OCI-LY7 (cell line): ENCODE measurements around the gene MAP3K20. TPM values are rescaled to one million over a fixed set of nuclear protein-coding genes. Genes with fewer than 3 reads are reported as not detected.

Experiments
- BruUV-seq: library from RNA; stranded (reverse); fragments of 400-500 nt; replicated peaks from 2 replicates; lab custom pipeline; 2021; lab: Mats Ljungman, UMichigan
- CTCF ChIA-PET: fragments of 300-600 bp; sonication (Branson Sonifier 250); formaldehyde crosslinking; loops from one replicate; lab custom pipeline; 2022; ENCODE audit warnings: antibody characterized with exemption; ENCODE audit not compliant: unreplicated experiment; lab: Charles Lee
- POLR2A ChIA-PET: fragments of 300-600 bp; sonication (Branson Sonifier 250); formaldehyde crosslinking; loops from one replicate; lab custom pipeline; 2022; ENCODE audit warnings: antibody characterized with exemption; lab: Charles Lee
- DNase-seq: peaks from one replicate; pipeline ENCODE4 v3.0.0-alpha.2; 2015; ENCODE audit warnings: low spot score
- H2AFZ ChIP-seq: fragments of 200-600 bp; sonication (generic), shearing (Covaris generic); 2 replicates; pipeline ENCODE4 v1.6.1; 2014; ENCODE audit warnings: mild to moderate bottlenecking, antibody characterized with exemption, low read length, moderate library complexity
- H3K27ac ChIP-seq: fragments of 200-600 bp; sonication (generic); 2 replicates; pipeline ENCODE4 v1.5.1; 2014; ENCODE audit warnings: mixed run types, low read depth, mild to moderate bottlenecking, moderate library complexity, low read length, inconsistent platforms; ENCODE audit not compliant: poor library complexity, severe bottlenecking
- H3K36me3 ChIP-seq: fragments of 200-600 bp; sonication (generic); 2 replicates; pipeline ENCODE4 v1.6.1; 2014; ENCODE audit warnings: mild to moderate bottlenecking, antibody characterized with exemption, low read length, moderate library complexity, mixed read lengths; ENCODE audit not compliant: insufficient read depth
- H3K4me1 ChIP-seq: fragments of 200-600 bp; sonication (generic); 2 replicates; pipeline ENCODE4 v1.5.1; 2014; ENCODE audit warnings: mild to moderate bottlenecking, low read length; ENCODE audit not compliant: insufficient read depth, poor library complexity, severe bottlenecking
- H3K4me2 ChIP-seq: fragments of 200-600 bp; sonication (generic); 2 replicates; pipeline ENCODE4 v1.6.1; 2014; ENCODE audit warnings: mild to moderate bottlenecking, low read length
- H3K4me3 ChIP-seq: fragments of 200-600 bp; sonication (generic); 2 replicates; pipeline ENCODE4 v1.5.1; 2014; ENCODE audit warnings: mild to moderate bottlenecking, low read depth, low read length; ENCODE audit not compliant: poor library complexity, severe bottlenecking
- H3K79me2 ChIP-seq: fragments of 200-600 bp; sonication (generic); 2 replicates; pipeline ENCODE4 v1.6.1; 2016; ENCODE audit warnings: low read depth, mild to moderate bottlenecking, low read length, moderate library complexity, mixed read lengths; ENCODE audit not compliant: insufficient read depth
- H3K9me2 ChIP-seq: fragments of 200-600 bp; sonication (generic); 2 replicates; pipeline ENCODE4 v1.6.1; 2016; ENCODE audit warnings: mild to moderate bottlenecking, low read length, mixed read lengths; ENCODE audit not compliant: insufficient read depth
- H3K9me3 ChIP-seq: fragments of 200-600 bp; sonication (generic); 2 replicates; pipeline ENCODE4 v1.6.1; 2014; ENCODE audit warnings: mild to moderate bottlenecking, mixed run types, low read length, mixed read lengths
- H4K20me1 ChIP-seq: fragments of 200-600 bp; sonication (generic); 2 replicates; pipeline ENCODE4 v1.6.1; 2014; ENCODE audit warnings: mild to moderate bottlenecking, antibody characterized with exemption, low read length, moderate library complexity, mixed read lengths; ENCODE audit not compliant: insufficient read depth
- EZH2phosphoT487 ChIP-seq: fragments of 200-600 bp; sonication (generic); IDR thresholded peaks from 2 replicates; pipeline ENCODE4 v1.6.1; 2018; ENCODE audit warnings: low read depth, borderline replicate concordance, mild to moderate bottlenecking, mixed run types, antibody characterized with exemption, low read length, moderate library complexity, mixed read lengths
- intact Hi-C: fragments of 100-400 bp; cut with micrococcal nuclease; formaldehyde crosslinking; loops from one replicate; pipeline ENCODE4 v1.10.0; 2022; ENCODE audit not compliant: unreplicated experiment
- total RNA-seq, 2 experiments: library from RNA; depleted of rRNA in 1 of 2; stranded (reverse); fragments of >200 nt in 1 of 2; shearing (Covaris generic) in 1 of 2; gene quantifications; 2 replicates each; pipeline ENCODE4 v1.2.3, GENCODE V29; 2014 to 2022
- TF ChIP-seq, protein P1 (sequence below): fragments of 200-600 bp; sonication (generic); conservative IDR thresholded peaks from 2 replicates; pipeline ENCODE4 v1.5.1; 2014; ENCODE audit warnings: mild to moderate bottlenecking, antibody characterized with exemption, low read length, moderate library complexity, mixed read lengths

Gene MAP3K20
- total RNA-seq, 2 experiments from 2014 or later: 8.2 to 17.9 TPM

DNA sequence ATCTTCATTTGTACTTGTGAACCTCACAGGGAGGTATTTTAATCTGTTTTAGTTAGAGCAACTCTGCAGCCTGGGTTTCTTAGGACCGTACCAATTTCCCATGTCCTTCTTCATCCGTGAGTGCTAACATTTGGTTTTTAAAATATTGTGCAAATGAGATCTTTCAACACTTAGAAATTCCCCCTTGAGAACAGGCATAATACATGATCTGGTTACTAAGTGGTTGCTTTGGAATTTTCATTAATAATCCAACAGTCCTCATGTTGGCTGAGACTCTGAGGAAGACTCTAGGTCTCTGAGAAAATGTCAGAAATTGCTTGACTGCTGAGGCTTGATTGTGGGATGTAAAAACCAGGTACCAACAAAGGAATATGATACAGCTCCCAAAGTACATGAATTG, 153.4 kb downstream of the MAP3K20 start:
- Histone ChIP-seq H3K79me2 (no peaks in the 10 kb centered on the region), H3K4me3 (no peak overlapping the region), H3K9me2 (no peaks in the 10 kb centered on the region), H3K4me2 (no peak overlapping the region), H4K20me1 (no peaks in the 10 kb centered on the region), H3K4me1 (no peaks in the 10 kb centered on the region), H2AFZ (no peak overlapping the region), H3K36me3 (no peaks in the 10 kb centered on the region), H3K9me3 (no peaks in the 10 kb centered on the region), H3K27ac (no peak overlapping the region)
- no TSS peak for BruUV-seq
- intact Hi-C loops: no loop called here
- TF ChIP-seq EZH2phosphoT487: no peak
- TF ChIP-seq, protein P1, sequence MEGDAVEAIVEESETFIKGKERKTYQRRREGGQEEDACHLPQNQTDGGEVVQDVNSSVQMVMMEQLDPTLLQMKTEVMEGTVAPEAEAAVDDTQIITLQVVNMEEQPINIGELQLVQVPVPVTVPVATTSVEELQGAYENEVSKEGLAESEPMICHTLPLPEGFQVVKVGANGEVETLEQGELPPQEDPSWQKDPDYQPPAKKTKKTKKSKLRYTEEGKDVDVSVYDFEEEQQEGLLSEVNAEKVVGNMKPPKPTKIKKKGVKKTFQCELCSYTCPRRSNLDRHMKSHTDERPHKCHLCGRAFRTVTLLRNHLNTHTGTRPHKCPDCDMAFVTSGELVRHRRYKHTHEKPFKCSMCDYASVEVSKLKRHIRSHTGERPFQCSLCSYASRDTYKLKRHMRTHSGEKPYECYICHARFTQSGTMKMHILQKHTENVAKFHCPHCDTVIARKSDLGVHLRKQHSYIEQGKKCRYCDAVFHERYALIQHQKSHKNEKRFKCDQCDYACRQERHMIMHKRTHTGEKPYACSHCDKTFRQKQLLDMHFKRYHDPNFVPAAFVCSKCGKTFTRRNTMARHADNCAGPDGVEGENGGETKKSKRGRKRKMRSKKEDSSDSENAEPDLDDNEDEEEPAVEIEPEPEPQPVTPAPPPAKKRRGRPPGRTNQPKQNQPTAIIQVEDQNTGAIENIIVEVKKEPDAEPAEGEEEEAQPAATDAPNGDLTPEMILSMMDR: no peak
- ChIA-PET POLR2A (interaction anchor here (1.0 kb wide), 1 partner anchor 11 kb away, joined by 3 read pairs; no protein-coding TSS in a partner anchor), CTCF (no interaction called here)
- no peak for DNase-seq

DNA sequence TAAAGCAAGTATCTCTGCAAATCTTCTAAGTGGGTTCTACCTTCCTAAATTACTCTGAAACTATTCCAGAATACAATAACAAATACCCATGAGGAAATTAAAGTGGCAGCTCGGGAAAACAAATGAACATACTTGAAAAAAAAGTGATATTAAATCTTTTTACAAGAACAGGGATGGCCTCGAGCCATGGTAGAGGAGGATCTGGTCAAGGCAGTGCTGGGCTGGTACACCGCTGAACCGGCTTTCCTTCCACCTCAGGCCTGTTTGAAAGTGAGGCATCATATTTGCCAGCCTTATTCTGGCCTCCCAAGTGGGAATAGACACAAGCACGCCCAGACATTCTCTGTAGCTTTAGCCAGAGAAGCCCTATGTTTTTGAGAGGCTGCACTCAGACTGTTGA, 154.5 kb downstream of the MAP3K20 start:
- Histone ChIP-seq H2AFZ (no peak overlapping the region), H3K4me3 (no peak overlapping the region), H3K36me3 (no peaks in the 10 kb centered on the region), H3K4me2 (no peak overlapping the region), H4K20me1 (no peaks in the 10 kb centered on the region), H3K4me1 (no peaks in the 10 kb centered on the region), H3K27ac (no peak overlapping the region), H3K79me2 (no peaks in the 10 kb centered on the region), H3K9me3 (no peaks in the 10 kb centered on the region), H3K9me2 (no peaks in the 10 kb centered on the region)
- no peak for DNase-seq
- POLR2A ChIA-PET: interaction anchor here (1.2 to 1.5 kb wide), 2 partner anchors 20 to 35 kb away, joined by 3 read pairs; no protein-coding TSS in a partner anchor
- TF ChIP-seq EZH2phosphoT487: no peak
- TF ChIP-seq, protein P1: no peak
- BruUV-seq: no TSS peak
- CTCF ChIA-PET: no interaction called here
- intact Hi-C loops: no loop called here

DNA sequence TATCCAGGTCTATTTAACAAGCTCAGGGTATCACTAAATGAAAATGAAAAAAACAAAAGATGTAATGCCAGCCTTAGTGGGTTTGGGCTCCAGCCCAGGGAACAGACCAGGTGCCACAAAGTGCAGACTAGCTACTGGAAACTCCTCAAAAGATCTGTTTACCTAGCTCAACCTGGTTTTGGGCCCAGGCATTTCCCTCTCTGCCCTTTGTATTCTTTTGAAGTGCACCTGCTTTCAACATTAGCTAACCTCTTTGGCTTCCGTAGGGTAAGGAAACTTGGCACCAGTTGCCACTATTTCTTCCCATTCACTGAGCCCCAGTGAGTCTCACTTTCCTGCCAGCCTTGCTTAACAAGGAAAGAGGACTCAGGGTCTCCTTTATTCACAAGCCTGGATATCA, 155.4 kb downstream of the MAP3K20 start:
- BruUV-seq: no TSS peak

More for the DNA sequence above, 155.4 kb downstream of the MAP3K20 start:
- POLR2A ChIA-PET: interaction anchor here (0.6 to 1.5 kb wide), 5 partner anchors 12 to 148 kb away, joined by 3 to 5 read pairs (median 3); no protein-coding TSS in a partner anchor
- Histone ChIP-seq H3K4me3 (no peak overlapping the region), H3K79me2 (no peaks in the 10 kb centered on the region), H3K4me2 (no peak overlapping the region), H3K4me1 (no peaks in the 10 kb centered on the region), H3K9me3 (no peaks in the 10 kb centered on the region), H3K9me2 (no peaks in the 10 kb centered on the region), H3K27ac (no peak overlapping the region), H2AFZ (no peak overlapping the region), H4K20me1 (no peaks in the 10 kb centered on the region), H3K36me3 (no peaks in the 10 kb centered on the region)
- DNase-seq: no peak
- intact Hi-C loops: no loop called here
- no peak for TF ChIP-seq EZH2phosphoT487
- TF ChIP-seq, protein P1: no peak
- CTCF ChIA-PET: no interaction called here
